HG03378 (cell line): ENCODE data around the gene FOXA2.

ENCODE experiments used
- ATAC-seq: cut with Tn5 transposase; IDR thresholded peaks from one replicate; pipeline ENCODE4 v1.9.1; 2021; ENCODE audit warnings: mild to moderate bottlenecking, moderate library complexity; ENCODE audit not compliant: unreplicated experiment

FOXA2 gene

DNA sequence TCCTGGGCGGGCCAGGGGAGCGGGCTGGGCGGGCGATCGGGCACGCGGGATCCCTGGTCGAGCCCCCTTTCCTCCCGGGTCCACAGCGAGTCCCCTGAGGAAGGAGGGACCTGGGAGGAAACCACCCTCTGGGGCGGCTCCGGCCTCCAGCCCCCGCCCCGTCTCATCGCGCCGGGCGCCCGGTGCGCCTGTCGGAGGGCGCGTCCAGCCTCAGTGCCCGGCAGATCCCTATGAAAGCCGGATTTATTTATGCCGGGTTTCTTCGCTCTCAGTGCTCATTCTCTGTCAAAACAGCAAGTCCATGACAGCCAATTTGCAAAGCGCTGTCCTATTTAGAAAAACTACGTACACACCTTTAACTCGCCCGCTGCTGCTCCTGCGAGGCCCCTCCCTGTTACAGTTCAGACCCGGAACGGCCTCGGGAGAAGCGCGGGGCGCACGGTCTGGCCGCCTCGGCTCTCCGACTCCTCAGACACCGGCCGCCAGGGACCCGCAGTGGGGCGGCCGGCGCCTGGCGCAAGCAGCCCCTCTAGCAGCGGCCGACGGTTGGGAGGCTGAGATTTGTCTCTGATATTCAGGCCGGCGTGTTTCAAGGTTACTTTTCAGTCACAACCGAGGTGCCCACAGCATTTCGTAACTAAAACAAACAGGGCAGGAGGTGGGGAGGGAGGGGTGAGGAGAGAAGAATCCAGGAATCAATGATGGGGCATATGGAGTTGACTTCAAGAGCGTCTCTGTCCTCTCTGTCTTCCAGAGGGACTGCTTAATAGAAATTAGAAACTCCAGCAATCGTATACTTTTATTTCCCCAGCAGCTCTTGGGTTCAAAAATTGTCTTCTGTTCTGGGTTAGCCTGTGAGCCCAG lies 782 bp upstream of the FOXA2 start:
- no peak for ATAC-seq

- no peak for ATAC-seq
Measured at GRCh38 chr20:22583773-22584521, 425 bp downstream of the FOXA2 start.

GRCh38 chr20:22582964-22583772 lies 1.2 kb downstream of the FOXA2 start:
- no peak for ATAC-seq

- no peak for ATAC-seq
Measured at GRCh38 chr20:22582386-22582963, 1.9 kb downstream of the FOXA2 start.

DNA sequence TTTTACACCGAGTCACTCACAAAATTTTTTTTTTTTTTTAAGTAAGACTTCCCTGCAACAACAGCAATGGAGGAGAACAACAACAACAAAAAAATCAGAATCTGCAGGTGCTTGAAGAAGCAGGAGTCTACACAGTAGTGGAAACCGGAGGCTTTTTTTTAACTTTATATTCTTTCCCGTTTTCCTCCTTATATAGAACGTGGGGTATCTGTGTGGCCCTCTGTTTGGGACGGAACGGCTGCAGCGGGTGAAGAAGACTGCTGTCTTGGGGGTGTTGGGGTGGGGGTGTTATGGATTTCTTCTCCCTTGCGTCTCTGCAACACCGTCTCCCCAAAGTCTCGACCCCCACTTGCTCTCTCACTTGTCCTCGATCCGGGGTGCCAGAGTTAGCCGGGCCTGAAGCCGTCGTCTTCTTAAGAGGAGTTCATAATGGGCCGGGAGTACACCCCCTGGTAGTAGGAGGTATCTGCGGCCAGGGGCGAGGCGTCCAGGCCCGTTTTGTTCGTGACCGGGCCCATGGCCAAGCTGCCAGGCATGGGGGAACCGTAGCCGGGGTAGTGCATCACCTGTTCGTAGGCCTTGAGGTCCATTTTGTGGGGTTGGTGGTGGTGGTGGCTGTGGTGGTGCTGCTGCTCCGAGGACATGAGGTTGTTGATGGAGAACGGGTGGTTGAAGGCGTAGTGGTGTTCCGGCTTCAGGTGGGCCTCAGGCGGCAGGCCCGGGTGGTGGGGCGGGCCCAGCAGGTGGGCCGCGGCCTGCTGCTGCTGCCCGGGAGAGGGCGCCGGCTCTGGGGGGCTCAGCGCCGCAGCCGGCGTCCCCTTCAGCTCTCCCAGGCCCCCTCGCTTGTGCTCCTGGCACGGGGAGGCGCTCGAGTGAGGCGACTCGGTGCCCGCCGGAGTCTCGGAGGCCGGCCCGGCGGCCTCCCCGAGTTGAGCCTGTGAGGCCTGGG lies 2.7 kb downstream of the FOXA2 start:
- ATAC-seq: no peak

GRCh38 chr20:22579711-22580697 lies 4.4 kb downstream of the FOXA2 start:
- no peak for ATAC-seq

DNA sequence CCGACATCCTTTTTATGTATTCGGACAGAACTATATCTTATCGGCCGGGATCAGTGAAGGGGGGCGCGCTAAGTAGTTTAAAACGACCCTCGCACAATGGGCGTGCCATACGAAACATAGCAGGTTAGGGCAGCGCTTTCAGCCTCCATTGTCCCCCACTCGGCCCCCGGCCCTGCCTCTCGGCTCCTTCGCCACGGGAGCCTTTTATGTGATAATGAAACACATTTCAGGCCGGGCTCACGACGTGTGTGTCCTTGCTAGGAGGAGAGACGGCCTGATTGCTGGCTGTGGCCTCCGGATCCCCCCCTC lies 5.3 kb downstream of the FOXA2 start:
- ATAC-seq: no peak

DNA sequence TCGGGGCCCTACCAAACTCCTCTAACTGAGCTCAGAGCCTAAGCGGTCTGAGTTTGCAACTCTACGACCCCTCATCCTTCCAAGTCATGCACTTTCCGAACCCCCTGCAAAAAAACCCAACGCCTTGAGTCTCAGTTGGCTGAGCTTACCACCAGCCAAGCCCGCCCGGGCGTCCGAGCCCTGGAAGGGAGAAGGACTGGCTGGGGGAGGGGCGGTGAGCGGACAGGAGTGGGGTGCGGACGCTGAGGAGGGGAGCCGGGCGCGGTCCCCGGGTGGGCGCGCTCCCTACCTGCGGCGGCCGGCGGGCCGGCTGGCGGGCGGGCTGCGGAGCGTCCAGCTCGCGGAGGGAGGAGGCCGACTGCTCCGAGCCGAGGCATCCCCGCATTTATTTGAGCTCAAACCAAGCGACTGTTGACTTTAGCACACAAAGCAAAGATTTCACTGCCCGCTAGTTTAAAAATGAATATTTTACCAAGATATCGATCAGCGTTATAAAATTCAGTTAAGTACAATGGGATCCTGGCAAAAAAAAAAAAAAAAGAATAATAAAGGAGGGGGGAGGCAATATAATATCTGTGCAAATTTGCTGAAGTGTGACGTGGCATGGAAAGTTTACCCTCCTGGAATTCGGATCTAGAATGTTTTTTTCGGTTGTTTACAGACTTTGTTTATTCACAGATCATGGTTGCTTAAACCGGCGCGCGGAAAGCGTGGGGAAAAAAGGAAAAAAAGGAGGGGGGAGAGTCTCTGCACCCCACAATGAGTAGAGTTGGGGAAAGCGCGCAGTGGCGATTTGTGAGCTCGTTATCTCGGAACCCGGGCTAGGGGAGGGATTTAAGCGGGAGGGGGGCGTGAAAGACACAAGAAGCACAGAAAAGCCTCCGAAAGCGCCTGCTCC lies 5.9 kb downstream of the FOXA2 start:
- ATAC-seq: no peak

GRCh38 chr20:22577515-22578220 lies 6.7 kb downstream of the FOXA2 start:
- no peak for ATAC-seq

- no peak for ATAC-seq
Measured at GRCh38 chr20:22576733-22577514, 7.4 kb downstream of the FOXA2 start.

DNA sequence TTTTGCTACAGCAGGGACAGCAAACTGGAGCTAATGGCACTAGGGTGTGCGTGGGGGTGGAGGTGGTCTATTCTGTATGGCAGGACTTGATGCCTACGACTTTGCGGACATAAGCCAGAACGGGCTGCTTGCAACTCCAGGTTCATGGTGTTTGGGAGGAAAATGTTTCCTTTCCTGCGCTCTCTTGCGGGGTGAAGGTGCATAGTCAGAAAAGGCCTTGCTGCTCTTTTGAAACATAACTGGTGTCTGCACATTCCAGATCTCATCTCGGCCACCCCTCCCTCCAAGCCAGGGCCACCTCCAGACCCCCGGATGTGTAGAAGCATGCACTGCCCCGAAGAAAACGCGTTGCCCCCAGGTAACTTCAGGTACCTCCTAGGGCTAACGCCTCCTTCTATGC lies 8.1 kb downstream of the FOXA2 start:
- no peak for ATAC-seq

- ATAC-seq: no peak
Measured at GRCh38 chr20:22575737-22576136, 8.6 kb downstream of the FOXA2 start.

DNA sequence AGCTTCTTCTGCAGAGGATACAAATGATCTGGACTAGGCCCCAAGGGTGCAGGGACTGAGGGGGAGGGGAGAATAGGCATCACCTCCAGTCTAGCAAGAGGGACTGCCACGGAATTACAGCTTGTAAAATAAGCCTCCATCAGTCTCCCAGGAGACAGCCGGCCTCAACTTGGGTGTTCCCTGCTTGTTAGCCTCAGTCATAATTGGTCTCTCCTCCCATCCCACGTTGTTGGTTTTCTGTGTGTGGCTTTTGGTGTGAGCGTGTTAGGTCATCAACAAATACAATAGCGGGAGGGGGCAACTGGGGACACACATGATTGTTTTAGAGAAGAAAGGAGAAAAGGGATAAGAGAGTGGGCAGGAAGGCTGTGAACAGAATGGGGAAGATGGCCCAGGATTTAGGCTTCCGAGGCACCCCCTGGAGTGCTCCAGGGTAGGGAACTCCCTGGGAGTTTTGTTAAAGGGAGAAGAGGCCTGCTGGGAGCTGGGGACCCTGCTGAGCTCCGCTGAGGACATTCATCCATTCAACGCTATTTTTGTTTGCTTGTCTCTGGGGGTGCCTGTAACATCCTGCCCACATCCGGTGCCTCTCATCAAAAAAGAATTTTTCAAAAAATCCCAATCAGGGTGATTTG lies 9.2 kb downstream of the FOXA2 start:
- ATAC-seq: no peak

DNA sequence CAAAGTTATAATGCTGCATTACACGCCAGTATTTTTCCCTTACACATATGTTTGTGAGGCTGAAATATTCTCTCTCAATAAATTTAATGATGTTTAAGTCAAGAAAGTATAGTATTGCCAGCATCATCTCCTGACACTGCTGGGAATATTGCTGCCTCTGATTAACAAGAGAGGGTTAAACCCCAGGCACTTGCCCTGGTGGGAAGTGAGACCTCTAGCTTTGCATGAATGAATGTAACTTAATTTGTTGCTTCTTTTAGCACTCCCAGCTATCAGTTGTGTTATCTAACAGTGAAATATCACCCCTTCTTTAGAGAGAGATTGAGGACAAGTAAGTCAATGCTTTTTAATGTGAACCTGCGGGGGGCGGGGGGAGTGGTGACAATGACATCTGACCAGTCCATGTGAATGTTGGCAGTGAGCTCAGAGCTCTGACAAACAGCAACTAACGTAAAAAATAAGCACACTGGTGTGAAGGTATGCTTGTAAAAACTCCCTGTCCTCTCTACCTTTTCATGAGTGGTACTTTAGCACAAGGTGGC lies 9.8 kb downstream of the FOXA2 start:
- no peak for ATAC-seq

- no peak for ATAC-seq
Measured at GRCh38 chr20:22572491-22572890, 11.9 kb downstream of the FOXA2 start.

- no peak for ATAC-seq
Measured at GRCh38 chr20:22572023-22572422, 12.3 kb downstream of the FOXA2 start.
